NB4 (cell line): Measurements from ENCODE around the gene DHPS.

Experiments used
- CTCF ChIP-seq: IDR thresholded peaks from one replicate; pipeline ENCODE4 v1.5.1; 2012; ENCODE audit warnings: low read depth, low read length
- MAX ChIP-seq: IDR thresholded peaks from 2 replicates; pipeline ENCODE4 v1.6.1; 2011; ENCODE audit warnings: low read depth, low read length
- POLR2A ChIP-seq: IDR thresholded peaks from 2 replicates; pipeline ENCODE4 v1.6.1; 2011; ENCODE audit warnings: mild to moderate bottlenecking; ENCODE audit not compliant: insufficient read length; ENCODE audit errors: extremely low read depth

GRCh38 chr19:12689581-12690216 is 8.0 kb upstream of the DHPS start:
- no peak for TF ChIP-seq CTCF
- no peak for TF ChIP-seq POLR2A
- TF ChIP-seq MAX = no peak
